Activated CD8-positive, alpha-beta T cell treated with anti-CD3 and anti-CD28 coated beads for 36 hours (primary cell): ENCODE measurements around the gene SBNO2. TPM values are rescaled to one million over a fixed set of nuclear protein-coding genes. Genes with fewer than 3 reads are reported as not detected.
A peak's percentile ranks its signal among the peaks of the same experiment; 100 is the strongest.

ENCODE experiments used
- ATAC-seq: fragments of 200-7000 bp; cut with Tn5 transposase; one replicate; pipeline ENCODE4 v1.10.0; 2021; ENCODE audit warnings: mild to moderate bottlenecking, moderate library complexity
- CTCF ChIA-PET: fragments of 350-600 bp; sonication (Branson Sonifier 250); formaldehyde crosslinking; loops from one replicate; lab custom pipeline; 2021; ENCODE audit warnings: antibody characterized with exemption; lab: Charles Lee
- POLR2A ChIA-PET: fragments of 350-600 bp; sonication (Branson Sonifier 250); formaldehyde crosslinking; loops from one replicate; lab custom pipeline; 2021; ENCODE audit warnings: antibody characterized with exemption; lab: Charles Lee
- DNase-seq: peaks from one replicate; pipeline ENCODE4 v3.0.0-alpha.2; 2020
- H3K27ac Mint-ChIP-seq: one replicate; pipeline ENCODE4 v1.8.0; 2021; ENCODE audit warnings: mild to moderate bottlenecking, mixed read lengths
- H3K27me3 Mint-ChIP-seq: one replicate; pipeline ENCODE4 v1.8.0; 2021; ENCODE audit warnings: mixed read lengths
- H3K36me3 Mint-ChIP-seq: one replicate; pipeline ENCODE4 v1.8.0; 2021; ENCODE audit warnings: low read depth, mixed read lengths
- H3K4me1 Mint-ChIP-seq: one replicate; pipeline ENCODE4 v1.8.0; 2021; ENCODE audit warnings: low read depth, mixed read lengths
- H3K4me3 Mint-ChIP-seq: one replicate; pipeline ENCODE4 v1.8.0; 2021; ENCODE audit warnings: mild to moderate bottlenecking, moderate library complexity, mixed read lengths
- H3K9me3 Mint-ChIP-seq: one replicate; pipeline ENCODE4 v1.8.0; 2021; ENCODE audit warnings: mixed read lengths
- intact Hi-C: fragments of 100-400 bp; cut with micrococcal nuclease; formaldehyde crosslinking; loops from one replicate; pipeline ENCODE4 v1.10.0; 2022
- total RNA-seq, 2 experiments: library from RNA; stranded (reverse); gene quantifications; one replicate each; pipeline ENCODE4 v1.2.3, GENCODE V29; 2021
- TF ChIP-seq, protein P1 (sequence below): fragments of 200-600 bp; IDR thresholded peaks from one replicate; pipeline ENCODE4 v1.8.0; 2022; ENCODE audit warnings: antibody characterized with exemption, mild to moderate bottlenecking

Gene SBNO2
- total RNA-seq, 2 experiments from 2014 or later = 41.7 to 42.0 TPM

DNA sequence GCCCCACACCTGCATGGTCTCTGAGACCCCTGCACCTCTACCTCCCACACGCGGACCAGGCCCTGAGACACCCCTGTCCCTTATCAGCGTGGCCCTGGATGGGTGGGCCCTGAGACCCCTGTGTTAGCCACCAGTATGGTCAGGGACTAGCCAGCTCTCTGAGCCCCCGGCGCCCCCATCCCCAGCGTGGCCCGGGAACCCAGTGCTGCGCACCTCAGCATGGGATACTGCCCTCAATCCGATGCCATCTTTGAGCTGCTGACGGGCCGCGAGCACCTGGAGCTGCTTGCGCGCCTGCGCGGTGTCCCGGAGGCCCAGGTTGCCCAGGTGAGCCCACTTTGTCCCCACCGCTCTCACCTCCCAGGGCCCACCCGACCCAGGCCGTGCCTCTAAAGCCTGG lies 112.1 kb downstream of the SBNO2 start:
- Mint-ChIP-seq H3K9me3 (peaks cover 8% of the 10 kb centered on the region), H3K4me1 (peaks cover 36% of the 10 kb centered on the region), H3K4me3 (no peak overlapping the region), H3K36me3 (peaks cover 17% of the 10 kb centered on the region), H3K27me3 (no peaks in the 10 kb centered on the region), H3K27ac (no peak overlapping the region)
- intact Hi-C loops = no loop called here
- DNase-seq (no peak), ATAC-seq (no peak)
- ChIA-PET POLR2A (no interaction called here), CTCF (interaction anchor here (1.0 kb wide), 1 partner anchor 19 kb away, joined by 3 read pairs; no protein-coding TSS in a partner anchor)
- TF ChIP-seq, protein P1, sequence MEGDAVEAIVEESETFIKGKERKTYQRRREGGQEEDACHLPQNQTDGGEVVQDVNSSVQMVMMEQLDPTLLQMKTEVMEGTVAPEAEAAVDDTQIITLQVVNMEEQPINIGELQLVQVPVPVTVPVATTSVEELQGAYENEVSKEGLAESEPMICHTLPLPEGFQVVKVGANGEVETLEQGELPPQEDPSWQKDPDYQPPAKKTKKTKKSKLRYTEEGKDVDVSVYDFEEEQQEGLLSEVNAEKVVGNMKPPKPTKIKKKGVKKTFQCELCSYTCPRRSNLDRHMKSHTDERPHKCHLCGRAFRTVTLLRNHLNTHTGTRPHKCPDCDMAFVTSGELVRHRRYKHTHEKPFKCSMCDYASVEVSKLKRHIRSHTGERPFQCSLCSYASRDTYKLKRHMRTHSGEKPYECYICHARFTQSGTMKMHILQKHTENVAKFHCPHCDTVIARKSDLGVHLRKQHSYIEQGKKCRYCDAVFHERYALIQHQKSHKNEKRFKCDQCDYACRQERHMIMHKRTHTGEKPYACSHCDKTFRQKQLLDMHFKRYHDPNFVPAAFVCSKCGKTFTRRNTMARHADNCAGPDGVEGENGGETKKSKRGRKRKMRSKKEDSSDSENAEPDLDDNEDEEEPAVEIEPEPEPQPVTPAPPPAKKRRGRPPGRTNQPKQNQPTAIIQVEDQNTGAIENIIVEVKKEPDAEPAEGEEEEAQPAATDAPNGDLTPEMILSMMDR = no peak

DNA sequence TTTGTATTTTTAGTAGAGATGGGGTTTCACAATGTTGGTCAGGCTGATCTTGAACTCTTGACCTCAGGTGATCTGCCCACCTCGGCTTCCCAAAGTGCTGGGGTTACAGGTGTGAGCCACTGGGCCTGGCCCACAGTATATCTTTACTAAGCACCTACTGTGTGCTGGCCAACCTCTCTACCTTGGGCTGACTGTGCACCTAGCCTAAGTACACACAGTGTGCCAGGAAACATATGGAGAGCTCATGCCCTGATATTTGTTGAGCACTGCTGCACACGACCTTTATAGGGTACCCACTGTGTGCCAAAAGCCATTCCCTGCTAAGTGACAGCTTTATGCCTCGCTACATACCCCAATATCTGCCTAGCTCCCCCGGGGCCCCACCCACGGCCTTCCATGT lies 113.4 kb downstream of the SBNO2 start:
- intact Hi-C loops = no loop called here
- no peak for DNase-seq
- no peak overlapping the region for H3K27ac Mint-ChIP-seq

GRCh38 chr19:1058112-1058511 lies 116.0 kb downstream of the SBNO2 start:
- TF ChIP-seq, protein P1 = no peak
- DNase-seq = no peak
- peaks cover 11% of the 10 kb centered on the region for H3K4me1 Mint-ChIP-seq
- ChIA-PET POLR2A (interaction anchor here (0.6 to 1.7 kb wide), 3 partner anchors 9 to 24 kb away, joined by 3 to 6 read pairs (median 3); partner anchors contain the start of gene ARHGAP45), CTCF (interaction anchor here (1.0 to 3.3 kb wide), 7 partner anchors 8 to 208 kb away, joined by 3 to 14 read pairs (median 4); partner anchors contain the start of genes ABCA7 and ARHGAP45)
- no peaks in the 10 kb centered on the region for H3K27me3 Mint-ChIP-seq
- intact Hi-C loops = no loop called here
- H3K27ac Mint-ChIP-seq = peak overlapping the region; percentile 43
- H3K9me3 Mint-ChIP-seq = peaks cover 14% of the 10 kb centered on the region
- no peak for ATAC-seq
- H3K36me3 Mint-ChIP-seq = peaks cover 33% of the 10 kb centered on the region
- no peak overlapping the region for H3K4me3 Mint-ChIP-seq

More for the DNA sequence above, 113.4 kb downstream of the SBNO2 start:
- TF ChIP-seq, protein P1 = no peak
- H3K9me3 Mint-ChIP-seq = peaks cover 15% of the 10 kb centered on the region
- peaks cover 28% of the 10 kb centered on the region for H3K36me3 Mint-ChIP-seq
- ChIA-PET POLR2A (no interaction called here), CTCF (interaction anchor here (1.4 kb wide), 1 partner anchor 184 kb away, joined by 4 read pairs; no protein-coding TSS in a partner anchor)
- ATAC-seq = no peak
- H3K4me1 Mint-ChIP-seq = peaks cover 27% of the 10 kb centered on the region
- no peaks in the 10 kb centered on the region for H3K27me3 Mint-ChIP-seq
- H3K4me3 Mint-ChIP-seq = no peak overlapping the region

Other genes with a start within 250 kb of the SBNO2 start
- gene ARID3A, start 248.2 kb downstream of the SBNO2 start, total RNA-seq = 10 to 100 TPM; 18.7 to 22.1 TPM
- 10 to 100 TPM; 75.3 to 78.1 TPM for gene WDR18, start 189.9 kb downstream of the SBNO2 start, total RNA-seq
- under 1 TPM in 1 of 2 experiments, not detected in 1; 0.07 TPM for gene GRIN3B, start 173.8 kb downstream of the SBNO2 start, total RNA-seq
- gene TMEM259, start 153.1 kb downstream of the SBNO2 start, total RNA-seq = 100 to 1,000 TPM; 115 to 117 TPM
- not detected for gene RNU6-2, start 152.7 kb downstream of the SBNO2 start, total RNA-seq
- gene CNN2, start 147.7 kb downstream of the SBNO2 start, total RNA-seq = 10 to 100 TPM; 97.4 to 98.3 TPM
- gene ABCA7, start 134.2 kb downstream of the SBNO2 start, total RNA-seq = 10 to 100 TPM; 14.0 to 14.6 TPM
- gene ARHGAP45, start 107.1 kb downstream of the SBNO2 start, total RNA-seq = 100 to 1,000 TPM; 136 to 150 TPM
- 100 to 1,000 TPM; 271 to 282 TPM for gene POLR2E, start 78.9 kb downstream of the SBNO2 start, total RNA-seq
- 100 to 1,000 TPM; 224 to 232 TPM for gene GPX4, start 70.3 kb downstream of the SBNO2 start, total RNA-seq
- gene STK11, start 31.5 kb upstream of the SBNO2 start, total RNA-seq = 10 to 100 TPM; 55.1 to 58.0 TPM
- under 1 TPM; 0.49 to 0.86 TPM for gene CBARP, start 63.7 kb upstream of the SBNO2 start, total RNA-seq
- 100 to 1,000 TPM; 186 to 199 TPM for gene ATP5F1D, start 67.5 kb upstream of the SBNO2 start, total RNA-seq
- gene MIDN, start 74.3 kb upstream of the SBNO2 start, total RNA-seq = 10 to 100 TPM; 41.1 to 43.9 TPM
- 100 to 1,000 TPM; 161 to 180 TPM for gene CIRBP, start 95.1 kb upstream of the SBNO2 start, total RNA-seq
- gene FAM174C, start 101.3 kb upstream of the SBNO2 start, total RNA-seq = 10 to 100 TPM; 77.0 to 88.0 TPM
- gene EFNA2, start 111.6 kb upstream of the SBNO2 start, total RNA-seq = not detected
- 100 to 1,000 TPM; 113 to 120 TPM for gene NDUFS7, start 209.6 kb upstream of the SBNO2 start, total RNA-seq
- 10 to 100 TPM; 27.8 to 29.5 TPM for gene GAMT, start 227.3 kb upstream of the SBNO2 start, total RNA-seq
- 100 to 1,000 TPM; 263 to 283 TPM for gene DAZAP1, start 233.3 kb upstream of the SBNO2 start, total RNA-seq